Stomach (tissue), 4 donors: Measurements from ENCODE around the gene SH3GL1.

ENCODE experiments used
- CTCF ChIP-seq, 7 experiments: fragments of 450-650 bp in 4 of 7; fragments of 200-600 bp in 3 of 7; sonication (generic) in 3 of 7; IDR thresholded peaks; one replicate each; pipeline ENCODE4 v1.5.1; 2016 to 2019; ENCODE audit warnings: antibody characterized with exemption in 7 of 7, control low read depth in 2 of 7, mild to moderate bottlenecking in 1 of 7
- POLR2AphosphoS5 ChIP-seq, 3 donors: sonication (generic); formaldehyde crosslinking; IDR thresholded peaks; one replicate each; pipeline ENCODE4 v1.6.1; 2016; ENCODE audit warnings: antibody characterized with exemption in 3 of 3

GRCh38 chr19:4371247-4372164, 28.8 kb downstream of the SH3GL1 start:
- TF ChIP-seq CTCF (IDR thresholded peaks at IDR 0.05) (no peak), POLR2AphosphoS5 (IDR thresholded peaks at IDR 0.05) (no peak)
